ENCODE measurements around the gene PRR9. TPM values are rescaled to one million over a fixed set of nuclear protein-coding genes. Genes with fewer than 3 reads are reported as not detected.
"Not testable (repeated sequence)": the region's sequence is repeated elsewhere in the genome, so short reads cannot be mapped to it uniquely, and the experiment has no call there.

Gene PRR9, protein sequence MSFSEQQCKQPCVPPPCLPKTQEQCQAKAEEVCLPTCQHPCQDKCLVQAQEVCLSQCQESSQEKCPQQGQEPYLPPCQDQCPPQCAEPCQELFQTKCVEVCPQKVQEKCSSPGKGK
- not detected for total RNA-seq
- not detected for polyA plus RNA-seq

DNA sequence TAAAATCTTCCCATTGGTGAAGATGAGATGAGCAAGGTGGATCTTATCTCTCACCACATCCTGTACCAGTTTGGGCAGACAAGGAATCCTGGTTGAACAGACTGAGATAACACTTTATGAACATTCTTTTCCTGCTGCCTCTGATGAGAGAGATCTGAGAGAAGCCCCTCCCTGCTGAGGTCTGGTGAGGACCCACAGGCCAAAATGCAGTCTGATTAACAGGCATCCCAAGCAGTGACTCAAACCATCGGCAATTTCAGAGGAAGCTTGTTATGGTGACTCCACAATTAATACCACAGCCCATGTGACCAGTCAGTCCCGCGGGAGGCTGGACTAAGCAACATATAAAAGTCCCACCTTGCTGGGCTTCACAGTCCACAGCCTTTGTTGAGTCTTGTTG is at the start of gene PRR9:
Gene PRR9 (plus strand): TSS at position 373 of the 400 bp plus-strand sequence. CDS start 561 bp downstream, outside the sequence.
- 83% methylated on average over 3 of the region's 3 CpGs for WGBS, 2 donors
- H3K9me3 ChIP-seq, result no peaks in the 10 kb centered on the region
- no peaks in the 10 kb centered on the region for H3K36me3 ChIP-seq
- H3K27me3 ChIP-seq, result no peaks in the 10 kb centered on the region
- no peak within 1 kb of the TSS for H3K4me3 ChIP-seq
- H3K4me1 ChIP-seq, result no peaks in the 10 kb centered on the region
- DNase-seq, result no peak
- TF ChIP-seq POLR2AphosphoS5 (IDR thresholded peaks at IDR 0.05) (no peak), POLR2A (IDR thresholded peaks at IDR 0.05) (no peak), EP300 (IDR thresholded peaks at IDR 0.05) (no peak)
- TF ChIP-seq, protein P1, sequence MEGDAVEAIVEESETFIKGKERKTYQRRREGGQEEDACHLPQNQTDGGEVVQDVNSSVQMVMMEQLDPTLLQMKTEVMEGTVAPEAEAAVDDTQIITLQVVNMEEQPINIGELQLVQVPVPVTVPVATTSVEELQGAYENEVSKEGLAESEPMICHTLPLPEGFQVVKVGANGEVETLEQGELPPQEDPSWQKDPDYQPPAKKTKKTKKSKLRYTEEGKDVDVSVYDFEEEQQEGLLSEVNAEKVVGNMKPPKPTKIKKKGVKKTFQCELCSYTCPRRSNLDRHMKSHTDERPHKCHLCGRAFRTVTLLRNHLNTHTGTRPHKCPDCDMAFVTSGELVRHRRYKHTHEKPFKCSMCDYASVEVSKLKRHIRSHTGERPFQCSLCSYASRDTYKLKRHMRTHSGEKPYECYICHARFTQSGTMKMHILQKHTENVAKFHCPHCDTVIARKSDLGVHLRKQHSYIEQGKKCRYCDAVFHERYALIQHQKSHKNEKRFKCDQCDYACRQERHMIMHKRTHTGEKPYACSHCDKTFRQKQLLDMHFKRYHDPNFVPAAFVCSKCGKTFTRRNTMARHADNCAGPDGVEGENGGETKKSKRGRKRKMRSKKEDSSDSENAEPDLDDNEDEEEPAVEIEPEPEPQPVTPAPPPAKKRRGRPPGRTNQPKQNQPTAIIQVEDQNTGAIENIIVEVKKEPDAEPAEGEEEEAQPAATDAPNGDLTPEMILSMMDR (IDR thresholded peaks at IDR 0.05), result no peak
- intact Hi-C loops (cut with DNase I), result no loop called here
- H3K27ac ChIP-seq, result no peak within 1 kb of the TSS

DNA sequence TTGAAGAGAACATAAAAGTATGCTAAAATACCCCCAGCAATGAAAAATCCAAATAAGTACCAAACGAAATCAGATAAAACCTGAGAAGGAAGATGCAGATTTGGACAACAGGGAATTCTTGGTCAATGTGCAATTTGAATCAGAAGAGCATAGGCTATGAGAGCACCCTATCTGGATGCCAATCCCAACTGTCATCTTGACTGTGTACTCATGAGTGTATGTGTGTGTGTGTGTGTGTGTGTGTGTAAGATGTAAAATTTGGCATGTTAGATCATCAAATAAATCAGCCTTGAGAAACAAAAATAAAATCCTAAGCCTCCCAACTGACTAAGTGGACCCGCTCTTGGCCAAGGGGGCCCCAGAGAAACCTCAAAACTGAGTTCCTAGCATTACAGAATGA is 48.7 kb upstream of the PRR9 start:
- Histone ChIP-seq H3K4me1 (no peaks in the 10 kb centered on the region), H3K4me3 (no peak overlapping the region), H3K27ac (no peak overlapping the region), H3K36me3 (no peaks in the 10 kb centered on the region), H3K9me3 (no peaks in the 10 kb centered on the region), H3K27me3 (no peaks in the 10 kb centered on the region)
- WGBS, 2 donors, result 61 to 75% methylated on average over 2 of the region's 2 CpGs
- intact Hi-C loops (cut with DNase I), result no loop called here
- no peak for DNase-seq
- TF ChIP-seq POLR2A (IDR thresholded peaks at IDR 0.05) (no peak), POLR2AphosphoS5 (IDR thresholded peaks at IDR 0.05) (no peak)
- TF ChIP-seq, protein P1 (IDR thresholded peaks at IDR 0.05), result no peak

DNA sequence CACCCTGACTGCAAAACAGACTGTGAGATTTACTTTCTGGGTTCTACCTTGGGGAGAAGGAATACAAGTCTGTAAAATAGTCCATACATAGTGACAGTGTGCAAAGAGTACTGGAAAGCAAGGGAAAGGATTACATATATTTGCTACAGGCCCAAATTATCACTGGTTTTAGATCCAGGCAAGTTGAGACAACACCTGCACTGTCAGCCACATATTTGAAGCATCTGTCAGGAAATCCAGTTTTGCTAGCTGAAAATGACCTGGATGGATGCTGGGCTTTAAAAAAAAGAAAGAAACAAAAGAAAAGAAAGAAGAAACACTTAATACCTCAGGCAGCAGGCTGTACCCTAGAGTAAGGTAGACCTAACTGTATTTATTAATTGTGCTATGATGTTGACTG is 42.8 kb upstream of the PRR9 start:
- Histone ChIP-seq H3K36me3 (no peaks in the 10 kb centered on the region), H3K27ac (no peak overlapping the region), H3K4me3 (no peak overlapping the region), H3K27me3 (no peaks in the 10 kb centered on the region), H3K4me1 (no peaks in the 10 kb centered on the region), H3K9me3 (no peaks in the 10 kb centered on the region)
- intact Hi-C loops (cut with DNase I), result no loop called here
- no peak for DNase-seq
- TF ChIP-seq POLR2AphosphoS5 (IDR thresholded peaks at IDR 0.05) (no peak), POLR2A (IDR thresholded peaks at IDR 0.05) (no peak), EP300 (IDR thresholded peaks at IDR 0.05) (no peak)
- TF ChIP-seq, protein P1 (IDR thresholded peaks at IDR 0.05), result no peak

DNA sequence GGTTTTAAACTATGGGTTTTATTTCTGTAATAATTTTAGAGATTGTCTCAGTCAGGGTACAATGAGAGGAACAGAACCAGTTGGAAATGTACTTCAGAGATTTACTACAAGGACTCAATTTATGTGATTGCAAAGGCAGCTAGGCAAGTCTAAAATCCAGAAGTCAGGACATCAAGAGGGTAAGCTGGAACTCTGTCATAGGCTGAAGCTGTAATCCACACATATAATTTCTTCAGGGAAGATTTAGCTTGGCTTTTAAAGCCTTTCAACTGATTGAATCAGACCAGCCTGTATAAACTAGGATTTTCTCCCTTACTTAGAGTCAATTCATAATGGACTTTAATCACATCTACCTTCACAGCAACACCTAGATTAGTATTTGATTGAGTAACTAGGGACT is 38.5 kb upstream of the PRR9 start:
- DNase-seq, result no peak
- Histone ChIP-seq H3K27me3 (no peaks in the 10 kb centered on the region), H3K36me3 (no peaks in the 10 kb centered on the region), H3K4me1 (no peaks in the 10 kb centered on the region), H3K9me3 (no peaks in the 10 kb centered on the region), H3K27ac (no peak overlapping the region), H3K4me3 (no peak overlapping the region)
- TF ChIP-seq, protein P1 (IDR thresholded peaks at IDR 0.05), result no peak
- TF ChIP-seq POLR2A (IDR thresholded peaks at IDR 0.05), result no peak
- intact Hi-C loops (cut with DNase I), result no loop called here

DNA sequence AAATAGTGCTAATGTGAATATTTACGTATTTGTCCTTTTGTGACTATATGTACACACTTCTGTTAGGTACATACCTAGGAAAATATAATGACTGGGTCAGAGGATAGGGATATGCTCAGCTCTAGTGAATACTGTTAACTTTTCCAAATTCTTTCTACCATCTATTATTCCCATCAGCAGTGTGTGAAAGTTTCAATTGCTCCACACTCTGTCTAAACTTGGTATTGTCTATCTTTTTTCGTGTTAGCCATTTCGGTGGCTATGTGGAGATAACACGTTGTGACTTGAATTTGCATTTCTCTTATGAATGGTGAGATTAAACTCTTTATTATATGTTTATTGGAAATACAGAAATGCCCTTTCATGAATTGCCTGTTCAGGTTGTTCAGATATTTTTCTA is 36.8 kb upstream of the PRR9 start:
- WGBS, 2 donors, result 76 to 78% methylated on average over 4 of the region's 4 CpGs
- DNase-seq, result no peak
- TF ChIP-seq, protein P1 (IDR thresholded peaks at IDR 0.05), result no peak
- TF ChIP-seq EP300 (IDR thresholded peaks at IDR 0.05), result no peak
- TF ChIP-seq POLR2A (IDR thresholded peaks at IDR 0.05), result no peak
- no peak for TF ChIP-seq POLR2AphosphoS5 (IDR thresholded peaks at IDR 0.05)
- no peaks in the 10 kb centered on the region for H3K4me1 ChIP-seq
- intact Hi-C loops (cut with DNase I), result no loop called here
- H3K4me3 ChIP-seq, result no peak overlapping the region
- H3K9me3 ChIP-seq, result no peaks in the 10 kb centered on the region
- H3K27me3 ChIP-seq, result no peaks in the 10 kb centered on the region
- no peak overlapping the region for H3K27ac ChIP-seq
- no peaks in the 10 kb centered on the region for H3K36me3 ChIP-seq

DNA sequence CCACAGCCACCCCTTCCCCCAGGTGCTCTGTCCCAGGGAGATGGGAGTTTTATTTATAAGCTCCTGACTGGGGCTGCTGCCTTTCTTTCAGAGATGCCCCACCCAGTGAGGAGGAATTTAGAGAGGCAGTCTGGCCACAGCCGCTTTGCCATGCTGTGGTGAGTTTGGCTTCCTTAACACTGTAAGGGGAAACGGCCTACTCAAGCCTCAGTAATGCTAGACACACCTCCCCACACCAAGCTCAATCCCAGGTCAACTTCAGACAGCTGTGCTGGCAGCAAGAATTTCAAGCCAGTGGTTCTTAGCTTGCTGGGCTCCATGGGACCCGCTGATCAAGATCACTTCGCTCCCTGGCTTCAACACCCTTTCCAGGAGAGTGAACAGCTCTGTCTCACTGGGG is 29.1 kb upstream of the PRR9 start:
- H3K4me3 ChIP-seq; intact Hi-C loops (cut with DNase I); H3K4me1 ChIP-seq; H3K27ac ChIP-seq; H3K9me3 ChIP-seq; H3K36me3 ChIP-seq; DNase-seq; H3K27me3 ChIP-seq: not testable (repeated sequence)
- 69 to 81% methylated on average over 4 of the region's 4 CpGs for WGBS, 2 donors
